HG03342 (cell line): ENCODE data around the gene RNF146.
"Not testable (repeated sequence)": the region's sequence is repeated elsewhere in the genome, so short reads cannot be mapped to it uniquely, and the experiment has no call there.

Experiments used
- ATAC-seq: cut with Tn5 transposase; IDR thresholded peaks from one replicate; pipeline ENCODE4 v1.9.1; 2021; ENCODE audit warnings: mild to moderate bottlenecking, moderate library complexity; ENCODE audit not compliant: unreplicated experiment

Gene RNF146

DNA sequence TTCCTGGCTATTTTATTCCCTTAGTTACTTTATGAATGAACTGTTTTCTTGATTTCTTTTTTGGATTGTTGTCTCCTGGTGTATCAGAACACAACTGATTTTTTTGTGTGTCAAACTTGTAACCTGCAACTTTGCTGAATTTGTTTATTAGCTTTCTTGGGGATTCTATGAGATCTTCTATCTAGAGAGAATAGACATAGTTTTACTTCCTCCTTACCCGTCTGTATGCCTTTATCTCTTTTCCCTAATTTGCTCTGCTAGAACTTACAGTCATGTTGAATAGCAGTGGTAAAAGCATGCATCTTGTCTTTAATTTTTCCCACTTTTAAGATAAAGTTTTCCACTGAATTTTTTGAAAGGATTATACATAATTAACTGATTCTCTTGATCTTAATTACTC, 13.2 kb downstream of the RNF146 start:
- no peak for ATAC-seq

DNA sequence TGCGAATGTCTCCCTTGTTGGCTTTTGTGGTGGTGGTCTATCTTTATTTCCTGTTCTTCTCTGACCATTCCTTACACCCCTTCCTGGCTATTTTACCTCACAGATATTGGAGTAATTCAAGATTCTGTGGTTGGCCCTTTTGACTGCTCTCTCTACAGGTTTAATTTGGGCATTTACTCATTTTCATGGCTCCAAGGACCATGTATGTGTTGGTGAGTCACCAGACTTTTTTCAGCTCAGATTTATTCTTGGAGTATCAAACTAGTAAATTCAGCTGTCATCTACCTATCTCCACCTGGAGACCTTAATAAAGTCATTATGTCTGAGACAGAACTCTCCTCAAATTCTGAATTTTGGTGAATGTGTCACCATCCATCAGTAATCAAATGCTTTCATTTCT, 15.5 kb downstream of the RNF146 start:
- no peak for ATAC-seq

GRCh38 chr6:127288705-127289104, 22.0 kb downstream of the RNF146 start:
- ATAC-seq, result no peak

- no peak for ATAC-seq
These were observed 23.3 kb downstream of the RNF146 start for GRCh38 chr6:127289934-127290333.

GRCh38 chr6:127290391-127291265, 24.0 kb downstream of the RNF146 start:
- ATAC-seq, result no peak

DNA sequence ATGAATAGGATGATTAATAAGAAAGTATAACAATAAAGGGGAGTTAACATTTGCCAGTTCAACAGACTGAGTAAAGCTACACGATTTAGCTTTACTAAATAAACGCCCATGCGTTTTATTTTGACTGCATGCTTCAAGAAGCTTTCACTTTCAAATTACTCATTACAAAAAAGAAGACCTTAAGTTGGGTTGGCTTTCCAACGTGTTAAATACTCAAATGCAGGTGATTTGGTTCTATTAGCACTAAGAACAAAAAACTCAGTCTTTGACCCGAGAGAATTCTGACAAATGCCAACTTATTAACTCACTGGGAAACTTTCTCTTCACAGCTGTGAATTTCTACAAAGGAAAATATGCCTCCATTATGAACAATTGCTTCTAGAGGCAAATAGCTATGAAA, 24.8 kb downstream of the RNF146 start:
- ATAC-seq, result peak; percentile 91

DNA sequence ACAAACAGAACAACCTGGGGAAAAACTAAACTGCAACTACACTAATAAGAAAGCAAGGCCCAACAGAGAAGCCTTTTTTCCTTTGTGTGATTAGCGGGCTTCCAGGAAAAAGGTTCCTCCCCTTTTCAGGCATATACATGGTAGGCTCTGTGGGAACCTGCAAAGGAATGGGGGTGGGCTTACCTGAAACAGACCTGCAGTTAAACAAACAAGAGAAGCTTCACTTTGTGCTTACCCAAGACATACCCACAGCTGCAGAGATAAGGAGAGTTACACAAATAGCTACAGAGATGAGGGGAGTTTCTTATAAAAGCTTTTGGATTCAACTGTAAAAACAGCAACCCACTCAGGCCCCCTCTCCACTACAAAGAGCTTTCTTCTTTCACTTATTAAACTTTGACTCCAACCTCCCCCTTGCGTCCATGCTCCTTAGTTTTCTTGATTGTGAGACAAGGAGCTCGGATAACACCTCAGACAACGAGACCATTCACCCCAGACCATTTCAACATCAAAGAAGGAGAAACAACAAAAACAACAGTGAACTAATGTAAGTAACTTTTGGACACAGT, 30.9 kb downstream of the RNF146 start:
- no peak for ATAC-seq

GRCh38 chr6:127298475-127298874, 31.8 kb downstream of the RNF146 start:
- ATAC-seq, result no peak

DNA sequence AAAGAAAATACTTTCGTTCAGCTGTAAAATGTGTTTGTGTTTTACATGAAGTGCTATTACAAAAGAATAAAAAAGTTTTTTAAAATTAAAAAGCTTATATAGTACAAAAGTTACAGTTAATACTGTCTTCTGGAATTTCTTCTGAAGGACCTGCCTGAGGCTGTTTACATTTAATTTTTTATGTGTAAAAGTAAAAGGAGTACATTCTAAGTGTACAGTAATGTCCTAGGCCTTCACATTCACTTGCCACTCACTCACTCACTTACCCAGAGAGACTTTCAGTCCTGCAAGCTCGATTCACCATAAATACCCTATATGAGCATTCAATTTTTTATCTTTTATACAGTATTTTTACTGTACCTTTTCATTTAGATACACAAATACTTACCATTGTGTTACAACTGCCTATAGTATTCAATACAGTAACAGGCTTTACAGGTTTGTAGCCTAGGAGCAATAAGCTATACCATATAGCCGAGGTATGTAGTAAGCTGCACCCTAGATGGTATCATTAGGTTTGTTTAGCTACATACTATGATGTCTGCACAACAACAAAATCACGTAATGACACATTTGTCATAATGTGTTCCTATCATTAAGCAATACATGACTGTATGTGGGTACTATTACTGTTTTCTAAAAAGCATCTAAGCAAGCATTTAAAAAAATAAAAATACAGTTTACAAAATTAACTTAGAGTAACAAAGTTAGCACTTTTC, 33.0 kb downstream of the RNF146 start:
- no peak for ATAC-seq

DNA sequence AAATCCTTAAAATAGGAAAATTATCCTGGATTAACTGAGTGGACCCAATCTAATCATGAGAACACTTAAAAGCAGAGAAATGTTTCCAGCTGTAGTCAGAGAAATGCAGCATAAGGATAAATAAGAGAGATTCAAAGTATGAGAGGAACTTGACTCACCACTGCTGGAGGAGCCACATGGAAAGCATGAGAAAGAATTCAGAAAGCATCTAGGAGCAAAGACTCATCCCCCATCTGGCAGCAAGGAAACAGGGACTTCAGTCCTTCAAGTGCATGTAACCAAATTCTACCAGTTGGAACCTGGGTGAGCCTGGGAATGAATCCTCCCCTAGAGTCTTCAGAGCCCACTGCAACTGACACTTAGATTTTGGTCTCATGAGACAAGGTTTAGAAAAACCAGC, 33.7 kb downstream of the RNF146 start:
- ATAC-seq, result no peak

DNA sequence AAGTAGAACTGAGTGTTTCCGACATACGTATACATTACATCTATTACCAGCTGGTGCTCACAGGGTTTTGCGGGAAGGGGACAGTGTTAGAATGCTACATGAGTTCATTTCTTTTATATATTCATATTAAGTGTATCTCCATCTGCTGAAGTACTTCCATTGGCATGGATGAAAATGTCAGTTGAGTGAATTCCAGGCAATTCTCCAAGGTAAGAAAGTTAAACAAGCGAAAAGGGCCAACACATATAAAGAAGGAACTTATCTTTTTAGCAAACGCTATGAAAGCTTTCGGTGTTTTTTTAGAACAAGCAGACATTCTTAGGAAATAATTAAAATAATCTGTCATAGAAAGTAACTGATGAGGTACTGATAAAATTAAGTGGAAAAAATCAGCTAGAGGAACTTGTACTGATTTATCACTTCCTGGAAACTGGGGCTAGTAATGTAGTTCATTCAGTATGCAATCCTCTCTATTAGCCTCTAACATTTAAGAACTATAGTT, 34.6 kb downstream of the RNF146 start:
- ATAC-seq, result no peak

- peak; percentile 80 for ATAC-seq
These were observed 36.3 kb downstream of the RNF146 start for GRCh38 chr6:127302728-127303660.

GRCh38 chr6:127303917-127304316, 37.3 kb downstream of the RNF146 start:
- ATAC-seq, result peak; percentile 15

DNA sequence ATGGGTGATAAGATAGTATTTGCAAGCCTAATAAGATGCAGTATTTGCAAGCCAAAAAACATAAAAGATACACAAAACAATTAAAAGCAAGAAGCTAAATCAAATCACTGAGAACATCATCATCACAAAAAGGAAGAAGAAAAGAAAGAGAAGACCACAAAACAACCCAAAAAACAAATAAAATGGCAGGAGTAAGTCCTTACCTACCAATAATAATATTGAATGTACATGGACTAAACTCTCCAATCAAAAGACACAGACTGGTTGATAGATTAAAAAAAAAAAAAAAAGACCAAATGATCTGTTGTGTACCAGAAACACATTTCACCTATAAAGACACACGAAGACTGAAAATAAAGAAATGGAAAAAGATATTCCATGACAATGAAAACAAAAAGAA, 39.1 kb downstream of the RNF146 start:
- no peak for ATAC-seq

DNA sequence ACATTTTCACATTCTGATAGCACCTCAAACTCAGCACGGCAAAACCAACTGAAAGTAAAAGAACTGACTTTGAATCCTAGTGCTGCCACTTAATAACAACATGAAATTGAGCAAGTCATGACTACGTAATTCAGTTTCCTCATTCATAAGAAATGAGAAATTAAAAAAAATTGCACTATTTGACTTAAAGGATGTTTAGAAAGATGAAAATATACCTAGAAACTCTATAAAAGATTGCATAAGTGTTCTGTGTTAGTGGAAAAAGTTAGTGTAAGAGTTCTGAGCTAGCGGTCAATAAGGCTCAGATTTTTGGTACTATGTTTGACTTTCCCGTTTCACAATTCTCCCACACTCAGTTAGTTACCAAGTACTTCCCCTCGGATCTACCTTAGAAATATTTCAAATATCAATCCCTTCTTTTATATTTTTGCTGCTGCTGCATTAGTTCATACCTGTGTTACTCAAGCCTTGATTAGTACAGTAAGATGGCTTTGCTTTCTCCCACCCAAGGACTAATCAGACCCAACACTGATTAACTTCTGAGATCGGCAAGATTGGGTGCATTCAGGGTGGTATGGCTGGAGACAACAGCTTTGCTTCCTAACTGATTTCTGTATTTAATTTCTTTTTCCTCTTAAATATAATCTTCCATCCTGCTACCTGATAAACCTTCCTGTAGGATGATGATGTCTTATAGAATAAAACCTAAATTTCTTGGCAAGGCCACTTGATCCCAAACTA, 50.9 kb downstream of the RNF146 start:
- ATAC-seq, result no peak

DNA sequence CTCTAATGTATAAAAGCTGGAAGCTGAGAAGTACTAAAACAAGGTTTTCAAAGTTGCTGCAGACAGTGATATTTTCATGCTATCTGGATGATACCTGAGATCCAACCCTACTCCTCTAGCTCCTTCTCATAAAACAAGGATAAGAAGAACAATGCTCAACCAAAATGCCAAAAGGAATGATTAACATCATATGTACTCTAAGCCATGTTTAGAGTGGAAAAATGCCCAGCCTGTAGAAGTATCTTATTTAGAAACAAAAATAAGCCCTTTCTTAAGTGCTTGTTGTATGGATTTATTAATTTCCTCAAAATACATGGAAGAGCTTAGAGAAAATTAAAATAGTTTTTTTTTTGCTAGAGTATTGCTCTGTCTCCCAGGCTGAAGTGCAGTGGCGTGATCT, 53.0 kb downstream of the RNF146 start:
- ATAC-seq, result no peak

DNA sequence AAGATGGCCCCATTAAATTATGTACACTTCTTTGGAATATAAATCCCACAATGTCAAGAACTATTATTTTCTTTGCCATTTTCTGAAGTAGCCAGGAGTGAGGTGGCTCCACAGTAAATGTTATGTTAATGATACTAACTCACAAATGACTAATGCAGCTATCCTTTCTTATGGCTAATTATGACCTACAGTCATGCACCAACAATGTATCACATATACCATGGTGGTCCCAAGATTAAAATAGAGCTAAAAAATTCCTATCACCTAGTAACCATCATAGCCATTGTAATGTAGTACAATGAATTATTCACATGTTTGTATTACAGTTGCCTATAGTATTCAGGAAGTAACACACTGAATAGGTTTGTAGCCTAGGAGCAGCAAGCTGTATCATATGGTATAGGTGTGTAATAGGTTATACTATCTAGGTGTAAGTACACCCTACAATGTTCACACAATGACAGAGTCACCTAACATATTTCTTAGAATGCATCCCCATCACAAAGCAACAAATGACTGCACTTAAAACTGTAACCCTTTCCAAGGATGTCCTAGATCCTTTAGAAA, 61.5 kb downstream of the RNF146 start:
- no peak for ATAC-seq

DNA sequence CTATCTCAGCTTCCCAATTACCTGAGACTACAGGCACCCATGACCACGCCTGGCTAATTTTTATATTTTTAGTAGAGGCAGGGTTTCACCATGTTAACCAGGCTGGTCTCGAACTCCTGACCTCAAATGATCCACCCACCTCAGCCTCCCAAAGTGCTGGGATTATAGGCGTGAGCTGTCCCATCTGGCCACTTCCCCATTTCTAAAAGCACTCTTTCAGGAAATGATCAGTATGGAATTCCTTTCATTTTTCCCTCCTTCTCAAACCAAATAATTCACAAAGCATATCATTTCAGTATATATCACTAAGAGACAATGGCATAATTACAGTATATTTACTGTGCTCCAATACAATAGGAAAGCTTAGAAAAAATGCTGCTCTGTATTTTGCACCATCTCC, 64.6 kb downstream of the RNF146 start:
- not testable (repeated sequence) for ATAC-seq

DNA sequence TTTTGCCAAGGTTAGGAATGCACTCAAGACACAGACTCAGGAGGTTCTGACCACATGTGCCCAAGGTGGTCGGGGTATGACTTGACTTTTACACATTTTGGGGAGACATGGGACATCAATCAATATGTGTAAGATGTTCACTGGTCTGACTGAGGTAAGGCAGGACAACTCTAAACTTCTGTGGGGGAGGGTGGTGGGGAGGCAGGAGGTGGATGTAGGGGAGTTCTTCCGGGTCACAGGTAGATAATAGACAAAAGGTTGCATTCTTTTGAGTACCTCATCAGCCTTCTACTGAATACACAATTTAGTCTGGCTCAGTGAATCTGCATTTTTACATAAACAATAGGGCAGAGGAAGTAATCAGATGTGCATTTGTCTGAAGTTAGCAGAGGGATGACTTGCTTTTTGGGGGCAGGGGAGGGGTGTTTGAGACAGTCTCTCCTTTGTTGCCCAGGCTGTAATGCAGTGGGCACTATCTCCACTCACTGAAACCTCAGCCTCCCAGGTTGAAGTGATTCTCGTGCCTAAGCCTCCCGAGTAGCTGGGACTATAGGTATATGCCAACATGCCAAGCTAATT, 65.8 kb downstream of the RNF146 start:
- no peak for ATAC-seq
